Prostate gland (tissue), 2 donors: ENCODE results near the gene TBXA2R. TPM values are rescaled to one million over a fixed set of nuclear protein-coding genes. Genes with fewer than 3 reads are reported as not detected.
A peak's percentile ranks its signal among the peaks of the same experiment; 100 is the strongest.
"Not testable (repeated sequence)": the region's sequence is repeated elsewhere in the genome, so short reads cannot be mapped to it uniquely, and the experiment has no call there.

ENCODE experiments used
- DNase-seq: peaks from one replicate; pipeline ENCODE4 v3.0.0-alpha.2; 2019; ENCODE audit warnings: low spot score
- H3K27ac ChIP-seq, 2 donors: fragments of 200-600 bp; sonication (generic); 2 replicates each; pipeline ENCODE4 v1.5.1; 2017 to 2019
- H3K27me3 ChIP-seq: fragments of 200-600 bp; sonication (generic); replicated peaks from 2 replicates; pipeline ENCODE4 v1.5.1; 2019; ENCODE audit not compliant: insufficient read depth
- H3K36me3 ChIP-seq, 2 donors: fragments of 200-600 bp; sonication (generic); 1 replicate in 1 of 2; 2 replicates in 1 of 2; pipeline versions ENCODE4 v1.5.1 to v1.8.1; 2017 to 2019
- H3K4me1 ChIP-seq: fragments of 200-600 bp; sonication (generic); replicated peaks from 2 replicates; pipeline ENCODE4 v1.5.1; 2019
- H3K4me3 ChIP-seq, 2 donors: fragments of 200-600 bp; sonication (generic); 2 replicates each; pipeline ENCODE4 v1.5.1; 2017 to 2019
- H3K9me3 ChIP-seq: fragments of 200-600 bp; sonication (generic); 2 replicates; pipeline ENCODE4 v1.5.1; 2017
- POLR2A ChIP-seq: fragments of 450-650 bp; IDR thresholded peaks from one replicate; pipeline ENCODE4 v1.6.1; 2016; ENCODE audit warnings: antibody characterized with exemption, mild to moderate bottlenecking
- POLR2AphosphoS5 ChIP-seq: sonication (generic); formaldehyde crosslinking; IDR thresholded peaks from one replicate; pipeline ENCODE4 v1.6.1; 2017; ENCODE audit warnings: antibody characterized with exemption
- WGBS: methylation state at CpG from one replicate; pipeline ENCODE4 v1.1.5; 2018; 5-methylcytosine and 5-hydroxymethylcytosine counted together
- intact Hi-C: fragments of 100-400 bp; cut with DNase I; formaldehyde crosslinking; loops from one replicate; pipeline ENCODE4 v1.14.2; 2022
- total RNA-seq, 2 donors: library from RNA; depleted of rRNA; stranded (reverse); fragments of >200 nt; gene quantifications; one replicate each; pipeline ENCODE4 v1.1.0, GENCODE V29; 2016
- TF ChIP-seq, protein P1 (sequence below), 4 experiments: fragments of 200-600 bp in 2 of 4; fragments of 450-650 bp in 2 of 4; sonication (generic) in 2 of 4; IDR thresholded peaks; 1 replicate in 3 of 4; 2 replicates in 1 of 4; pipeline ENCODE4 v1.5.1; 2016 to 2019; ENCODE audit warnings: antibody characterized with exemption in 4 of 4, mild to moderate bottlenecking in 2 of 4, moderate library complexity in 2 of 4

The TBXA2R gene
- total RNA-seq, 2 donors from 2014 or later = 1.1 to 4.0 TPM

GRCh38 chr19:3586707-3587346 lies 19.8 kb downstream of the TBXA2R start:
- Histone ChIP-seq H3K4me1 (no peaks in the 10 kb centered on the region), H3K9me3 (no peaks in the 10 kb centered on the region), H3K27me3 (no peaks in the 10 kb centered on the region), H3K36me3 (no peaks in the 10 kb centered on the region), H3K27ac (no peak overlapping the region), H3K4me3 (no peak overlapping the region)
- DNase-seq = no peak
- TF ChIP-seq, protein P1, sequence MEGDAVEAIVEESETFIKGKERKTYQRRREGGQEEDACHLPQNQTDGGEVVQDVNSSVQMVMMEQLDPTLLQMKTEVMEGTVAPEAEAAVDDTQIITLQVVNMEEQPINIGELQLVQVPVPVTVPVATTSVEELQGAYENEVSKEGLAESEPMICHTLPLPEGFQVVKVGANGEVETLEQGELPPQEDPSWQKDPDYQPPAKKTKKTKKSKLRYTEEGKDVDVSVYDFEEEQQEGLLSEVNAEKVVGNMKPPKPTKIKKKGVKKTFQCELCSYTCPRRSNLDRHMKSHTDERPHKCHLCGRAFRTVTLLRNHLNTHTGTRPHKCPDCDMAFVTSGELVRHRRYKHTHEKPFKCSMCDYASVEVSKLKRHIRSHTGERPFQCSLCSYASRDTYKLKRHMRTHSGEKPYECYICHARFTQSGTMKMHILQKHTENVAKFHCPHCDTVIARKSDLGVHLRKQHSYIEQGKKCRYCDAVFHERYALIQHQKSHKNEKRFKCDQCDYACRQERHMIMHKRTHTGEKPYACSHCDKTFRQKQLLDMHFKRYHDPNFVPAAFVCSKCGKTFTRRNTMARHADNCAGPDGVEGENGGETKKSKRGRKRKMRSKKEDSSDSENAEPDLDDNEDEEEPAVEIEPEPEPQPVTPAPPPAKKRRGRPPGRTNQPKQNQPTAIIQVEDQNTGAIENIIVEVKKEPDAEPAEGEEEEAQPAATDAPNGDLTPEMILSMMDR (IDR thresholded peaks at IDR 0.05) = no peak
- no peak for TF ChIP-seq POLR2A
- no peak for TF ChIP-seq POLR2AphosphoS5
- 55% methylated on average over 26 of the region's 31 CpGs for WGBS
- intact Hi-C loops = no loop called here

- Histone ChIP-seq H3K27me3 (no peaks in the 10 kb centered on the region), H3K4me3 (peak overlapping the region; percentile 12 to 21), H3K4me1 (no peaks in the 10 kb centered on the region), H3K27ac (no peak overlapping the region), H3K9me3 (no peaks in the 10 kb centered on the region), H3K36me3 (no peaks in the 10 kb centered on the region)
- intact Hi-C loops = no loop called here
- no peak for DNase-seq
- WGBS = 29% methylated on average over 16 of the region's 16 CpGs
- TF ChIP-seq POLR2A = no peak
- no peak for TF ChIP-seq POLR2AphosphoS5
- TF ChIP-seq, protein P1 (IDR thresholded peaks at IDR 0.05) = peak in 1 of 4 experiments; percentile 25
Observed at GRCh38 chr19:3586127-3586626, 20.5 kb downstream of the TBXA2R start.

DNA sequence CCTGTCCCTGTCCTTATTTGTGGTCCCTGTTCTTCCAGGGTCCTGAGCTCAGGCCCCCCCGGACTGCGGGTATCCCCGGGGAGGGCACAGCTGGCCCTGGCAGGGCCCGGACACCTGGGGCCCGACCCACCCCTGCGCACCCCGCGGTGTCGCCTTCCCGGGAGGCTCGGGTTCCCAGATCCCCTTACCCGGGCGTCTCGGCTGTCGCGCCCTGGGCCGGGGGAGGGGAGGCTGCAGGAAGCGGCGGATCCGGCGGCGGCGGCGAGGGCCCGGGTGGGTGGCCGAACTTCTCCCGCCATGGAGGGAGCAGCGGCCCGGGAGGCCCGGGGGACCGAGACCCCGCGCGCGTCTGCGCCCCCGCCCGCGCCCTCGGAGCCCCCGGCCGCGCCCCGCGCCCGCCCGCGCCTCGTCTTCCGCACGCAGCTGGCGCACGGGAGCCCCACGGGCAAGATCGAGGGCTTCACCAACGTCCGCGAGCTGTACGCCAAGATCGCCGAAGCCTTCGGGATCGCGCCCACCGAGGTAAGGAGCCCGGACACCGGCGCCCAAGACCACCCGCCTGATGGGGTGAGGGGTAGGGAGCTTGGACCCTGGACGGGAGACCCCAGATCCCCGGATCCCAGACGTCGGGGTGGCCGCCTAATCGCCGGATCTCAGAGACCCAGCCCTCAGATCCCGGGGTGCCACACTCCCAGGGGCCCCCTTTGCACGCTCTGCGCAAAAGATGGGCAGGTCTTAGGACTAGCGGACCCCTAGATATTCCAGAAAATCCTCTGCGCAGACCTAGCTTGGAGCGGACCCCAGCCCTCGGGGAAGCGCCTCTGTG lies 21.2 kb downstream of the TBXA2R start, which contains the start of gene GIPC3:
Gene GIPC3, plus strand, starts transcription at position 178 of the 826 bp plus-strand sequence. Its CDS starts 120 bp downstream, at position 298.
- TF ChIP-seq POLR2A (no peak), POLR2AphosphoS5 (no peak)
- TF ChIP-seq, protein P1 (IDR thresholded peaks at IDR 0.05) = no peak
- no peak for DNase-seq
- Histone ChIP-seq H3K4me1 (no peaks in the 10 kb centered on the region), H3K36me3 (no peaks in the 10 kb centered on the region), H3K27ac (no peak within 1 kb of the TSS), H3K9me3 (no peaks in the 10 kb centered on the region), H3K27me3 (no peaks in the 10 kb centered on the region), H3K4me3 (peak within 1 kb of the TSS; percentile 12 to 21)
- 3% methylated on average over 42 of the region's 84 CpGs for WGBS
- intact Hi-C loops = no loop called here

DNA sequence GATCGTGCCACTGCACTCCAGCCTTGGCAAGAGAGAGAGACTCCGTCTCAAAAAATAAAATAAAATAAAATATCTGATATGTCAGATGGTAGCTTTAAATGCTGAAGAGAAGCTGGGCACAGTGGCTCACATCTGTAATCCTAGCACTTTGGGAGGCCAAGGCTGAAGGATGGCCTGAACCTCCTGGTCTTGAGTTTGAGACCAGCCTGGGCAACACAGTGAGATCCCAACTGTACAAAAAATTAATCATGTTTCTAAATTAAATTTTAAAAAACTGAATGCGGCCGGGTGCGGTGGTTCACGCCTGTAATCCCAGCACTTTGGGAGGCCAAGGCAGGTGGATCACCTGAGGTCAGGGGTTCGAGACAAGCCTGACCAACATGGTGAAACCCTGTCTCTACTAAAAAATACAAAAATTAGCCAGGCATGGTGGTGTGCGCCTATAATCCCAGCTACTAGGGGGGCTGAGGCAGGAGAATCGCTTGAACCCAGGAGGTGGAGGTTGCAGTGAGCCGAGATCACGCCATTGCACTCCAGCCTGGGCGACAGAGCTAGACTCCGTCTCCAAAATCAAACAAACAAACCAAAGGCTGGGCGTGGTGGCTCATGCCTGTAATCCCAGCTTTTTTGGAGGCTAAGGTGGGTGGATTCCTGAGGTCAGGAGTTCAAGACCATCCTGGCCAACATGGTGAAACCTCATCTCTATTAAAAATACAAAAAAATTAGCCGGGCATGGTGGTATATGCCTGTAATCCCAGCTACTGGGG lies 22.5 kb downstream of the TBXA2R start:
- DNase-seq, H3K27me3 ChIP-seq, intact Hi-C loops, H3K27ac ChIP-seq, H3K36me3 ChIP-seq, H3K4me3 ChIP-seq, H3K4me1 ChIP-seq, H3K9me3 ChIP-seq: not testable (repeated sequence)
- WGBS = 84% methylated on average over 15 of the region's 15 CpGs

GRCh38 chr19:3581792-3582191 lies 24.9 kb downstream of the TBXA2R start:
- DNase-seq, H3K4me1 ChIP-seq, H3K27me3 ChIP-seq, intact Hi-C loops, H3K36me3 ChIP-seq, H3K9me3 ChIP-seq, H3K4me3 ChIP-seq, H3K27ac ChIP-seq: not testable (repeated sequence)
- 93% methylated on average over 4 of the region's 4 CpGs for WGBS
